GM12878 (cell line): Measurements from ENCODE around the gene CHD5. TPM values are rescaled to one million over a fixed set of nuclear protein-coding genes. Genes with fewer than 3 reads are reported as not detected.

Experiments used
- ATAC-seq: fragments of 200-7000 bp; cut with Tn5 transposase; 3 replicates; pipeline ENCODE4 v1.9.1; 2020; ENCODE audit warnings: mild to moderate bottlenecking, moderate library complexity
- BruUV-seq: library from RNA; stranded (reverse); fragments of 400-500 nt; replicated peaks from 2 replicates; lab custom pipeline; 2021; lab: Mats Ljungman, UMichigan
- CTCF ChIA-PET: fragments of 300-600 bp; sonication (Branson Sonifier 250); formaldehyde crosslinking; extraction: SDS; loops from one replicate; lab custom pipeline; 2021; ENCODE audit warnings: inconsistent platforms; lab: Yijun Ruan, JAX
- POLR2A ChIA-PET: fragments of 350-600 bp; formaldehyde crosslinking; extraction: SDS; loops from one replicate; lab custom pipeline; 2021; ENCODE audit warnings: inconsistent platforms; lab: Charles Lee
- RAD21 ChIA-PET: fragments of 300-600 bp; sonication (Branson Sonifier 250); formaldehyde crosslinking; loops from one replicate; lab custom pipeline; 2023; ENCODE audit warnings: antibody characterized with exemption; ENCODE audit not compliant: unreplicated experiment; lab: Charles Lee
- SMC1A ChIA-PET: fragments of 300-600 bp; sonication (Branson Sonifier 250); formaldehyde crosslinking; loops from one replicate; lab custom pipeline; 2023; ENCODE audit not compliant: unreplicated experiment, uncharacterized antibody; lab: Charles Lee
- DNase-seq: peaks from one replicate; pipeline ENCODE4 v3.0.0-alpha.2; 2011; ENCODE audit warnings: low read depth, low spot score
- FAIRE-seq: peaks from 3 replicates; lab custom pipeline; 2011; peaks lifted over from hg19 to GRCh38; lab: Jason Lieb, UNC
- H2AFZ ChIP-seq: 2 replicates; pipeline ENCODE4 v1.6.0; 2011; ENCODE audit warnings: low read depth, low read length, control low read depth; ENCODE audit not compliant: control insufficient read depth
- H3K27ac ChIP-seq: 2 replicates; pipeline ENCODE4 v1.5.1; 2011; ENCODE audit warnings: control low read depth; ENCODE audit not compliant: control insufficient read depth, insufficient read depth
- H3K27me3 ChIP-seq, 2 experiments: replicated peaks in 1 of 2; 2 replicates each; pipeline versions ENCODE4 v1.6.0 to v1.6.1; 2011; ENCODE audit warnings: low read length in 1 of 2; ENCODE audit not compliant: control insufficient read depth in 2 of 2, insufficient read depth in 2 of 2
- H3K36me3 ChIP-seq, 2 experiments: 2 replicates each; pipeline ENCODE4 v1.5.1; 2011; ENCODE audit warnings: low read length in 1 of 2; ENCODE audit not compliant: control insufficient read depth in 2 of 2, insufficient read depth in 2 of 2
- H3K4me1 ChIP-seq: 2 replicates; pipeline ENCODE4 v1.6.1; 2011; ENCODE audit warnings: mild to moderate bottlenecking, low read length, moderate library complexity, mixed read lengths; ENCODE audit not compliant: control insufficient read depth, insufficient read depth
- H3K4me2 ChIP-seq: 2 replicates; pipeline ENCODE4 v1.6.0; 2011; ENCODE audit warnings: control low read depth; ENCODE audit not compliant: control insufficient read depth, insufficient read depth
- H3K4me3 ChIP-seq: fragments of 200-600 bp; sonication (generic); 2 replicates; pipeline ENCODE4 v1.5.1; 2016
- H3K79me2 ChIP-seq: 2 replicates; pipeline ENCODE4 v1.6.0; 2011; ENCODE audit warnings: low read length; ENCODE audit not compliant: control insufficient read depth, insufficient read depth
- H3K9ac ChIP-seq: 2 replicates; pipeline ENCODE4 v1.8.0; 2011; ENCODE audit warnings: low read length, control low read depth, mixed read lengths; ENCODE audit not compliant: control insufficient read depth, insufficient read depth
- H3K9me3 ChIP-seq: replicated peaks from 3 replicates; pipeline ENCODE4 v1.5.1; 2011; ENCODE audit warnings: mild to moderate bottlenecking, low read length; ENCODE audit not compliant: control insufficient read depth, insufficient read depth
- H4K20me1 ChIP-seq: 2 replicates; pipeline ENCODE4 v1.6.0; 2011; ENCODE audit not compliant: control insufficient read depth, insufficient read depth
- ASH2L ChIP-seq: fragments of 300-600, 200-600 bp; sonication (generic); IDR thresholded peaks from 2 replicates; pipeline ENCODE4 v1.6.1; 2017; ENCODE audit warnings: low read depth, mild to moderate bottlenecking, borderline replicate concordance
- ATF3 ChIP-seq: IDR thresholded peaks from 2 replicates; pipeline ENCODE4 v1.6.1; 2011; ENCODE audit warnings: low read depth, mild to moderate bottlenecking, low read length, moderate library complexity, borderline replicate concordance; ENCODE audit errors: extremely low read depth
- BCL11A ChIP-seq: IDR thresholded peaks from 2 replicates; pipeline ENCODE4 v1.6.1; 2011; ENCODE audit warnings: low read depth, low read length
- BCL3 ChIP-seq: IDR thresholded peaks from 2 replicates; pipeline ENCODE4 v1.6.1; 2011; ENCODE audit warnings: borderline replicate concordance, low read depth, mild to moderate bottlenecking, moderate library complexity, low read length; ENCODE audit not compliant: insufficient read depth, poor library complexity, severe bottlenecking
- CHD4 ChIP-seq: fragments of 200-600 bp; sonication (generic); IDR thresholded peaks from 2 replicates; pipeline ENCODE4 v1.6.1; 2016; ENCODE audit warnings: mild to moderate bottlenecking
- CREB1 ChIP-seq: IDR thresholded peaks from 2 replicates; pipeline ENCODE4 v1.6.1; 2012; ENCODE audit warnings: low read depth, mild to moderate bottlenecking, inconsistent platforms
- EGR1 ChIP-seq, 2 experiments: IDR thresholded peaks; 1 replicate in 1 of 2; 2 replicates in 1 of 2; pipeline ENCODE4 v1.6.1; 2011 to 2012; ENCODE audit warnings: low read depth in 2 of 2, low read length in 2 of 2, borderline replicate concordance in 1 of 2, mild to moderate bottlenecking in 1 of 2, moderate library complexity in 1 of 2
- ESRRA ChIP-seq: IDR thresholded peaks from 2 replicates; pipeline ENCODE4 v1.6.1; 2012; ENCODE audit warnings: mild to moderate bottlenecking, low read length, improper control_type of control experiment
- GATAD2B ChIP-seq: fragments of 450-650 bp; conservative IDR thresholded peaks from 2 replicates; pipeline ENCODE4 v1.6.1; 2017; ENCODE audit warnings: low read depth, mild to moderate bottlenecking, moderate library complexity
- HCFC1 ChIP-seq: fragments of 150-350 bp; IDR thresholded peaks from 2 replicates; pipeline ENCODE4 v1.6.1; 2014; ENCODE audit warnings: low read length
- IRF3 ChIP-seq: fragments of 450-650 bp; IDR thresholded peaks from 2 replicates; pipeline ENCODE4 v1.6.1; 2014; ENCODE audit warnings: mild to moderate bottlenecking
- IRF4 ChIP-seq: IDR thresholded peaks from 2 replicates; pipeline ENCODE4 v1.6.1; 2011; ENCODE audit warnings: low read depth, low read length
- NBN ChIP-seq: fragments of 450-650 bp; IDR thresholded peaks from 2 replicates; pipeline ENCODE4 v1.6.1; 2016
- POU2F2 ChIP-seq: IDR thresholded peaks from 3 replicates; pipeline ENCODE4 v1.6.1; 2011; ENCODE audit warnings: low read depth, mild to moderate bottlenecking, low read length, borderline replicate concordance
- RB1 ChIP-seq: fragments of 450-650 bp; formaldehyde crosslinking; IDR thresholded peaks from 2 replicates; pipeline ENCODE4 v1.6.1; 2017; ENCODE audit warnings: mild to moderate bottlenecking, borderline replicate concordance
- STAT1 ChIP-seq: fragments of 450-650 bp; conservative IDR thresholded peaks from 2 replicates; pipeline ENCODE4 v1.6.1; 2014; ENCODE audit warnings: antibody characterized with exemption, mild to moderate bottlenecking
- TAF1 ChIP-seq: IDR thresholded peaks from 2 replicates; pipeline ENCODE4 v1.6.1; 2011; ENCODE audit warnings: mild to moderate bottlenecking, low read depth, low read length, borderline replicate concordance
- ZNF384 ChIP-seq: IDR thresholded peaks from 2 replicates; pipeline ENCODE4 v1.6.1; 2012; ENCODE audit warnings: low read depth, mild to moderate bottlenecking, low read length, improper control_type of control experiment, borderline replicate concordance
- whole genome bisulfite sequencing: methylation state at CpG from one replicate; pipeline ENCODE4 v1.1.6; 2016; ENCODE audit warnings: low lambda C conversion rate; ENCODE audit not compliant: insufficient replicate concordance, insufficient coverage; ENCODE audit errors: missing lambda C conversion rate; 5-methylcytosine and 5-hydroxymethylcytosine counted together
- in situ Hi-C: fragments of 300-500 bp; cut with MboI; formaldehyde crosslinking; loops from 9 replicates; pipeline ENCODE4 v1.14.3; 2018; ENCODE audit warnings: mixed read lengths
- intact Hi-C: fragments of 100-400 bp; cut with micrococcal nuclease; formaldehyde crosslinking; loops from one replicate; pipeline ENCODE4 v1.14.2; 2022; ENCODE audit not compliant: unreplicated experiment
- polyA plus RNA-seq, 11 experiments: library from polyadenylated mRNA; depleted of rRNA in 4 of 11; unstranded in 6 of 11; stranded (reverse) in 5 of 11; fragments of >200 nt; fragmentation: Nextera tagmentation in 4 of 11; fragmentation: Illumina TruSeq in 1 of 11; extraction: Ambion mirVana in 4 of 11; extraction: Trizol in 1 of 11; gene quantifications; 1 replicate in 1 of 11; 2 replicates in 10 of 11; pipeline versions ENCODE4 v1.2.1 to v1.2.3, GENCODE V29; 2011 to 2016; ENCODE audit warnings: inconsistent platforms in 2 of 11, missing spikeins in 2 of 11, low read depth in 1 of 11
- total RNA-seq, 4 experiments: library from RNA; depleted of rRNA in 3 of 4; stranded (reverse); fragments of >200 nt in 3 of 4; fragmentation: Illumina TruSeq in 1 of 4; extraction: Trizol in 1 of 4; gene quantifications; 2 replicates each; pipeline versions ENCODE4 v1.2.1 to v1.2.3, GENCODE V29; 2013 to 2021

Gene CHD5
- total and polyA plus RNA-seq, 10 of the 15 experiments (the other 5 are each of a cell fraction or from before 2014, with no cell fraction given): 0.03 to 0.49 (median 0.13) TPM; not detected in 3

- H3K4me1 ChIP-seq: no peaks in the 10 kb centered on the region
- no TSS peak for BruUV-seq
- no peak overlapping the region for H3K27ac ChIP-seq
- no peaks in the 10 kb centered on the region for H3K27me3 ChIP-seq
- SMC1A ChIA-PET: no interaction called here
- in situ Hi-C loops: no loop called here
- H3K79me2 ChIP-seq: no peaks in the 10 kb centered on the region
- no peak overlapping the region for H3K4me2 ChIP-seq
- intact Hi-C loops: no loop called here
- DNase-seq (no peak), FAIRE-seq (no peak), ATAC-seq (no peak)
- TF ChIP-seq NBN (no peak), ATF3 (no peak), RB1 (no peak), IRF4 (no peak), STAT1 (no peak), ZNF384 (no peak), ASH2L (no peak), CHD4 (no peak)
- H4K20me1 ChIP-seq: no peaks in the 10 kb centered on the region
- POLR2A ChIA-PET: no interaction called here
- no peak overlapping the region for H3K4me3 ChIP-seq
- no peak overlapping the region for H3K9ac ChIP-seq
- no peak overlapping the region for H2AFZ ChIP-seq
- H3K36me3 ChIP-seq: peaks cover 0 to 14% of the 10 kb centered on the region in 2 experiments; a peak in 3 of 4 replicates
- CTCF ChIA-PET: interaction anchor here (1.0 kb wide), 1 partner anchor 336 kb away, joined by 3 read pairs; no protein-coding TSS in a partner anchor
- no peaks in the 10 kb centered on the region for H3K9me3 ChIP-seq
- RAD21 ChIA-PET: no interaction called here
- 93% methylated on average over 19 of the region's 19 CpGs for WGBS
These were observed 85.9 kb downstream of the CHD5 start for GRCh38 chr1:6094246-6094645.

- BruUV-seq: no TSS peak
- WGBS: 88% methylated on average over 9 of the region's 9 CpGs
- H3K27me3 ChIP-seq: no peaks in the 10 kb centered on the region
- H3K9ac ChIP-seq: no peak overlapping the region
- ChIA-PET RAD21 (no interaction called here), SMC1A (no interaction called here), POLR2A (no interaction called here), CTCF (interaction anchor here (1.0 kb wide), 1 partner anchor 336 kb away, joined by 3 read pairs; no protein-coding TSS in a partner anchor)
- intact Hi-C loops (no loop called here), in situ Hi-C loops (no loop called here)
- no peaks in the 10 kb centered on the region for H3K9me3 ChIP-seq
- no peak for FAIRE-seq
- TF ChIP-seq BCL11A: no peak
- TF ChIP-seq GATAD2B: no peak
- TF ChIP-seq IRF3: no peak
- no peak for TF ChIP-seq POU2F2
- TF ChIP-seq TAF1: no peak
- TF ChIP-seq EGR1 (IDR thresholded peaks at IDR 0.05; ENCODE audit: borderline replicate concordance in 1 of 2, low read depth in 2 of 2, low read length in 2 of 2): no peak
- TF ChIP-seq ESRRA: no peak
- no peak for TF ChIP-seq HCFC1
- TF ChIP-seq CREB1: no peak
- no peak for TF ChIP-seq BCL3
- no peak for DNase-seq
- no peak for ATAC-seq
- no peaks in the 10 kb centered on the region for H4K20me1 ChIP-seq
- no peak overlapping the region for H3K4me3 ChIP-seq
- no peaks in the 10 kb centered on the region for H3K79me2 ChIP-seq
- H3K27ac ChIP-seq: no peak overlapping the region
- no peak overlapping the region for H3K4me2 ChIP-seq
- peaks cover 0 to 9% of the 10 kb centered on the region in 2 experiments; a peak in 3 of 4 replicates for H3K36me3 ChIP-seq
- H3K4me1 ChIP-seq: no peaks in the 10 kb centered on the region
- no peak overlapping the region for H2AFZ ChIP-seq
These were observed 86.5 kb downstream of the CHD5 start for GRCh38 chr1:6093611-6094010.
